ENCODE data around the gene XKR3.
"Not testable (repeated sequence)": the region's sequence is repeated elsewhere in the genome, so short reads cannot be mapped to it uniquely, and the experiment has no call there.

Gene XKR3

GRCh38 chr22:16747266-16748159 lies 77.7 kb downstream of the XKR3 start:
- not testable (repeated sequence) for DNase-seq (ENCODE audit: low read depth)

- DNase-seq (ENCODE audit: low read depth), result not testable (repeated sequence)
Observed at GRCh38 chr22:16734271-16734670, 90.9 kb downstream of the XKR3 start.
